B cell (primary cell): ENCODE measurements around the gene CFL1. TPM values are rescaled to one million over a fixed set of nuclear protein-coding genes. Genes with fewer than 3 reads are reported as not detected.

ENCODE experiments used
- ATAC-seq: fragments of 200-7000 bp; cut with Tn5 transposase; one replicate; pipeline ENCODE4 v1.10.0; 2021; ENCODE audit warnings: low read depth, mild to moderate bottlenecking, moderate number of reproducible peaks, moderate library complexity
- CTCF ChIA-PET: fragments of 350-600 bp; sonication (Branson Sonifier 250); formaldehyde crosslinking; loops from one replicate; lab custom pipeline; 2021; ENCODE audit warnings: antibody characterized with exemption, inconsistent platforms; lab: Charles Lee
- POLR2A ChIA-PET: fragments of 350-600 bp; sonication (Branson Sonifier 250); formaldehyde crosslinking; loops from one replicate; lab custom pipeline; 2021; ENCODE audit warnings: antibody characterized with exemption; lab: Charles Lee
- DNase-seq: peaks from one replicate; pipeline ENCODE4 v3.0.0; 2013
- H2AFZ ChIP-seq: 2 replicates; pipeline ENCODE4 v1.6.1; 2012; ENCODE audit warnings: mild to moderate bottlenecking, low read depth, low read length; ENCODE audit not compliant: insufficient read depth, poor library complexity, severe bottlenecking
- H3K27ac ChIP-seq, 2 donors: 1 replicate in 1 of 2; 2 replicates in 1 of 2; pipeline ENCODE4 v1.5.1; 2012 to 2013; ENCODE audit warnings: low read length in 2 of 2, mild to moderate bottlenecking in 2 of 2, moderate library complexity in 1 of 2
- H3K27me3 ChIP-seq, 4 experiments: fragments of 200-600 bp in 1 of 4; sonication (generic) in 1 of 4; replicated peaks in 1 of 4; 1 replicate in 2 of 4; 2 replicates in 2 of 4; pipeline versions ENCODE4 v1.6.1 to v1.7.0; 2013 to 2016; ENCODE audit warnings: low read length in 3 of 4, mild to moderate bottlenecking in 2 of 4, mixed read lengths in 1 of 4, moderate library complexity in 1 of 4; ENCODE audit not compliant: insufficient read depth in 4 of 4, control insufficient read depth in 3 of 4; ENCODE audit errors: control extremely low read depth in 1 of 4
- H3K36me3 ChIP-seq, 2 experiments: replicated peaks in 1 of 2; 1 replicate in 1 of 2; 2 replicates in 1 of 2; pipeline versions ENCODE4 v1.6.1 to v1.7.1; 2013; ENCODE audit warnings: low read length in 1 of 2; ENCODE audit not compliant: insufficient read depth in 2 of 2, control insufficient read depth in 1 of 2; ENCODE audit errors: control extremely low read depth in 1 of 2, extremely low read depth in 1 of 2
- H3K4me1 ChIP-seq, 2 donors: fragments of 200-600 bp in 1 of 2; sonication (generic) in 1 of 2; 1 replicate in 1 of 2; 2 replicates in 1 of 2; pipeline versions ENCODE4 v1.5.1 to v1.6.1; 2013 to 2017; ENCODE audit warnings: low read length in 2 of 2; ENCODE audit not compliant: control insufficient read depth in 2 of 2, insufficient read depth in 2 of 2
- H3K4me2 ChIP-seq: replicated peaks from 2 replicates; pipeline ENCODE3; 2012; ENCODE audit warnings: mild to moderate bottlenecking, low read depth, low read length; ENCODE audit not compliant: poor library complexity, severe bottlenecking
- H3K4me3 ChIP-seq, 5 experiments: fragments of 200-600 bp in 1 of 5; sonication (generic) in 1 of 5; 1 replicate in 3 of 5; 2 replicates in 2 of 5; pipeline versions ENCODE4 v1.5.1 to v1.7.0; 2011 to 2016; ENCODE audit warnings: low read length in 4 of 5, mild to moderate bottlenecking in 4 of 5, low read depth in 2 of 5, control low read depth in 1 of 5, moderate library complexity in 1 of 5; ENCODE audit not compliant: insufficient read depth in 1 of 5; ENCODE audit errors: control extremely low read depth in 1 of 5, extremely low read depth in 1 of 5
- H3K79me2 ChIP-seq: fragments of 200-600 bp; sonication (generic); one replicate; pipeline ENCODE4 v1.6.0; 2016; ENCODE audit warnings: low read length; ENCODE audit not compliant: control insufficient read depth, insufficient read depth
- H3K9ac ChIP-seq: fragments of 200-600 bp; sonication (generic); 2 replicates; pipeline ENCODE4 v1.6.1; 2017; ENCODE audit warnings: mild to moderate bottlenecking, low read length, moderate library complexity
- H3K9me3 ChIP-seq, 3 donors: one replicate each; pipeline versions ENCODE4 v1.6.1 to v1.7.1; 2013; ENCODE audit warnings: low read length in 2 of 3; ENCODE audit not compliant: control insufficient read depth in 2 of 3, insufficient read depth in 1 of 3; ENCODE audit errors: control extremely low read depth in 1 of 3
- H4K20me1 ChIP-seq: 2 replicates; pipeline ENCODE4 v1.6.0; 2012; ENCODE audit warnings: mild to moderate bottlenecking, low read length; ENCODE audit not compliant: insufficient read depth, control insufficient read depth, poor library complexity, severe bottlenecking
- H3K27ac Mint-ChIP-seq: one replicate; pipeline ENCODE4 v1.8.0; 2021; ENCODE audit warnings: mixed read lengths
- H3K27me3 Mint-ChIP-seq: one replicate; pipeline ENCODE4 v1.8.0; 2021; ENCODE audit warnings: mixed read lengths
- H3K4me1 Mint-ChIP-seq: one replicate; pipeline ENCODE4 v1.8.0; 2021; ENCODE audit warnings: mixed read lengths
- H3K4me3 Mint-ChIP-seq: one replicate; pipeline ENCODE4 v1.8.0; 2021; ENCODE audit warnings: mixed read lengths
- H3K9me3 Mint-ChIP-seq: one replicate; pipeline ENCODE4 v1.8.0; 2022; ENCODE audit warnings: mixed read lengths; ENCODE audit not compliant: insufficient read depth
- CTCF ChIP-seq: fragments of 200-600 bp; IDR thresholded peaks from one replicate; pipeline ENCODE4 v1.8.0; 2022; ENCODE audit warnings: antibody characterized with exemption, mild to moderate bottlenecking
- WGBS: methylation state at CpG from one replicate; pipeline ENCODE4 v1.1.5; 2013; ENCODE audit warnings: missing lambda C conversion rate; ENCODE audit not compliant: insufficient coverage; 5-methylcytosine and 5-hydroxymethylcytosine counted together
- intact Hi-C: fragments of 100-400 bp; cut with micrococcal nuclease; formaldehyde crosslinking; loops from one replicate; pipeline ENCODE4 v1.10.0; 2022
- polyA plus RNA-seq: library from polyadenylated mRNA; depleted of rRNA; stranded (reverse); fragments of >200 nt; gene quantifications from 2 replicates; pipeline ENCODE4 v1.2.3, GENCODE V29; 2012
- total RNA-seq, 2 donors: library from RNA; stranded (reverse); fragments of 120-200 nt in 1 of 2; gene quantifications; 1 replicate in 1 of 2; 2 replicates in 1 of 2; pipeline versions ENCODE4 v1.2.3 to v1.2.4, GENCODE V29; 2013 to 2022

The CFL1 gene
- total and polyA plus RNA-seq, 2 donors (not counting 1 experiment from before 2014, with no cell fraction given), result 455 to 990 TPM

DNA sequence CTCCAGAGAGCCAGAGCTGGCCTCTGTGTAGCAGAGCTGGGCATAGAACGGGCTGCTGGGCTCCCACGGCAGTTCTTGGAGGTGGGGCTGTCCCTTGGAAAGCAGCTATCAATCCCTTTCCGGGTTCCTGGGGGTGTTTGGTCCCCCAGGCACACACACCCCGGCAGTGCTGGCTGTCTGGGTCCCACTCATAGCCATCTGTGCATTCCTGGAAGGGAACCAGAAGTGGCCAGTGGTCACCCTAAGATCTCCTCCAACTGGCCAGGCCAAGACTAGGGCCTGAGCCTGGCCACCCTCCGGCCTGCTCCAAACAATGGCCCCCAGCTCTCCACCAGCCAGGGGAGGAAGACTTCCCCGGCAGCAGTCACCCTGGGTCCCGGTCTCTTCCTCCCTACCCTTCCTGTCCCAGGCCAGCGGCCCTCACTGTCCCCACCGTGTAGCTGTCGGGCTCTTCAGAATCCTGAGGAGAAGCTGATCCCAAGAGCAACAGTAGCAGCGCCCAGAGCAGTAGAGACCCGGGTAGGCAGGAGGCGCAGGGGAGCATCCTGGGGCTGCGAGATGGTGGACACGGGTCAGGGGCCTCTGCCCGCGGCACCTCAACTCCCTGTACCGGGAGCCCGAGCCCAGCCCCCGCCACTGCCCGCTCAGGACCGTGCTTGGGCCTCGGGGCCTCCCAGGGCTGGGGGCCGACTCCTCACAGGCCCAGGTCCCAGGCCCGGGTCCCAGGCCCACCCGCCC is 14.0 kb upstream of the CFL1 start:
- peaks cover 0 to 2% of the 10 kb centered on the region in 2 experiments for H3K36me3 ChIP-seq
- peak overlapping the region; percentile 91 for H3K4me2 ChIP-seq
- no peaks in the 10 kb centered on the region for H3K27me3 ChIP-seq
- H3K27me3 Mint-ChIP-seq, result peaks cover 5% of the 10 kb centered on the region
- no peak overlapping the region for H2AFZ ChIP-seq
- H3K4me3 ChIP-seq, result no peak overlapping the region
- WGBS, result 88% methylated on average over 26 of the region's 26 CpGs
- H4K20me1 ChIP-seq, result no peaks in the 10 kb centered on the region
- no peak for TF ChIP-seq CTCF
- DNase-seq (no peak), ATAC-seq (no peak)
- CTCF ChIA-PET, result interaction anchor here (6.7 to 7.0 kb wide), 2 partner anchors 12 to 16 kb away, joined by 65 to 71 read pairs; partner anchors contain the start of genes CCDC85B, CFL1, FIBP and MUS81
- no peaks in the 10 kb centered on the region for H3K9me3 Mint-ChIP-seq
- H3K4me3 Mint-ChIP-seq, result peak overlapping the region; percentile 49
- no peaks in the 10 kb centered on the region for H3K79me2 ChIP-seq
- intact Hi-C loops, result loop anchor here (2.0 to 5.0 kb wide), 3 partner anchors 13 to 180 kb away; partner anchors contain the start of genes CFL1, FIBP and SF3B2
- no peak overlapping the region for H3K27ac Mint-ChIP-seq
- H3K9me3 ChIP-seq, result no peaks in the 10 kb centered on the region
- H3K4me1 Mint-ChIP-seq, result peaks cover 29% of the 10 kb centered on the region
- H3K4me1 ChIP-seq, result peaks cover 10 to 29% of the 10 kb centered on the region in 2 donors
- POLR2A ChIA-PET, result interaction anchor here (2.3 to 3.6 kb wide), 2 partner anchors 11 to 16 kb away, joined by 20 to 24 read pairs; partner anchors contain the start of genes FIBP and MUS81
- no peak overlapping the region for H3K9ac ChIP-seq
- no peak overlapping the region for H3K27ac ChIP-seq
